Fibroblast of lung (primary cell): ENCODE results near the gene TMEM33. TPM values are rescaled to one million over a fixed set of nuclear protein-coding genes. Genes with fewer than 3 reads are reported as not detected.
"Not testable (repeated sequence)": the region's sequence is repeated elsewhere in the genome, so short reads cannot be mapped to it uniquely, and the experiment has no call there.

Source experiments
- DNase-seq, 2 donors: peaks; one replicate each; pipeline versions ENCODE4 v3.0.0 to v3.0.0-alpha.2; 2010; ENCODE audit warnings: low read depth in 2 of 2
- H2AFZ ChIP-seq: 2 replicates; pipeline ENCODE4 v1.5.1; 2012; ENCODE audit warnings: low read length, control low read depth, inconsistent platforms
- H3K27ac ChIP-seq: 2 replicates; pipeline ENCODE4 v1.5.1; 2011; ENCODE audit warnings: low read length, control low read depth; ENCODE audit not compliant: insufficient read depth
- H3K27me3 ChIP-seq: 2 replicates; pipeline ENCODE4 v1.5.1; 2011; ENCODE audit warnings: mild to moderate bottlenecking, low read length; ENCODE audit not compliant: control insufficient read depth, insufficient read depth
- H3K36me3 ChIP-seq: 2 replicates; pipeline ENCODE4 v1.5.1; 2011; ENCODE audit warnings: low read length; ENCODE audit not compliant: control insufficient read depth, insufficient read depth
- H3K4me1 ChIP-seq: 2 replicates; pipeline ENCODE4 v1.5.1; 2011; ENCODE audit warnings: low read length; ENCODE audit not compliant: control insufficient read depth, insufficient read depth; ENCODE audit errors: extremely low read depth
- H3K4me2 ChIP-seq: 2 replicates; pipeline ENCODE4 v1.5.1; 2011; ENCODE audit warnings: low read length, control low read depth; ENCODE audit not compliant: insufficient read depth; ENCODE audit errors: extremely low read depth
- H3K4me3 ChIP-seq, 4 experiments: fragments of 200-600 bp in 1 of 4; sonication (generic) in 1 of 4; replicated peaks in 1 of 4; 2 replicates each; pipeline ENCODE4 v1.5.1; 2011 to 2016; ENCODE audit warnings: low read length in 4 of 4, low read depth in 3 of 4, mild to moderate bottlenecking in 3 of 4, control low read depth in 2 of 4, inconsistent platforms in 1 of 4, mixed read lengths in 1 of 4; ENCODE audit not compliant: insufficient read depth in 1 of 4; ENCODE audit errors: control extremely low read depth in 1 of 4
- H3K79me2 ChIP-seq: 2 replicates; pipeline ENCODE4 v1.5.1; 2012; ENCODE audit warnings: mild to moderate bottlenecking, low read length, inconsistent platforms; ENCODE audit not compliant: control insufficient read depth, insufficient read depth
- H3K9ac ChIP-seq: 2 replicates; pipeline ENCODE4 v1.5.1; 2011; ENCODE audit warnings: mild to moderate bottlenecking, low read length, control low read depth; ENCODE audit not compliant: insufficient read depth
- H3K9me3 ChIP-seq: 2 replicates; pipeline ENCODE4 v1.5.1; 2012; ENCODE audit warnings: low read depth, low read length; ENCODE audit not compliant: control insufficient read depth, insufficient read depth
- H4K20me1 ChIP-seq: 2 replicates; pipeline ENCODE4 v1.5.1; 2011; ENCODE audit warnings: low read length; ENCODE audit not compliant: control insufficient read depth, insufficient read depth; ENCODE audit errors: extremely low read depth
- EZH2 ChIP-seq: IDR thresholded peaks from 2 replicates; pipeline ENCODE4 v1.5.1; 2012; ENCODE audit warnings: low read length, control low read depth, mild to moderate bottlenecking; ENCODE audit errors: missing control alignments
- polyA plus RNA-seq, 2 donors: library from polyadenylated mRNA; depleted of rRNA in 1 of 2; stranded (reverse) in 1 of 2; unstranded in 1 of 2; fragments of >200 nt; gene quantifications; 2 replicates each; pipeline ENCODE4 v1.2.1, GENCODE V29; 2011 to 2012; ENCODE audit warnings: missing spikeins in 1 of 2
- total RNA-seq: library from RNA; depleted of rRNA; stranded (reverse); fragments of >200 nt; gene quantifications from 2 replicates; pipeline ENCODE4 v1.2.1, GENCODE V29; 2014
- TF ChIP-seq, protein P1 (sequence below), 2 donors: IDR thresholded peaks in 1 of 2; conservative IDR thresholded peaks in 1 of 2; 1 replicate in 1 of 2; 2 replicates in 1 of 2; pipeline ENCODE4 v1.5.1; 2011 to 2012; ENCODE audit warnings: low read length in 2 of 2, control low read depth in 1 of 2, inconsistent platforms in 1 of 2, low read depth in 1 of 2, mild to moderate bottlenecking in 1 of 2

The TMEM33 gene
- total and polyA plus RNA-seq, 2 donors (not counting 1 experiment from before 2014, with no cell fraction given), result 39.0 to 39.3 TPM

DNA sequence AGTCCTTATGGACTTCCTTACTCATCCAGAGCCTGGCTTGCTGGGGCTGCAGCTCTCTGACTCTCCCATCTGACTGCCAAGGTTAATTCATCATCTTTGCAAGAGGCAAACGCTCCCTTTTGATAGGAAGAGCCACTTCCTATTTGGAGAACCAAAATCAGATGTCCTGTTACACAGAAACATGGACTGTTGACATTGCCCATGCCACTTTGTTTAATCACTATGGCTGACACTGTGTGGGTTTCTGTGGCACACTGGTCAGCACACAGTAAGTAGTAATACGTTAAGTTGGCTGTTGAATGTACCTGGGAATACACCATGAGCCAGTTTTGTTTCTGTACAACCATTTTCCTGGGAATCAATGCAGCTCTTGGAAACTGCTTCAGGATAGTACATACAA is 45.1 kb upstream of the TMEM33 start:
- Histone ChIP-seq H3K27ac (no peak overlapping the region), H3K4me3 (no peak overlapping the region), H3K27me3 (peaks cover 2% of the 10 kb centered on the region), H2AFZ (no peak overlapping the region), H3K36me3 (no peaks in the 10 kb centered on the region), H3K79me2 (no peaks in the 10 kb centered on the region), H3K9ac (no peak overlapping the region), H3K4me2 (no peak overlapping the region), H3K9me3 (no peaks in the 10 kb centered on the region), H4K20me1 (no peaks in the 10 kb centered on the region), H3K4me1 (no peaks in the 10 kb centered on the region)
- no peak for DNase-seq
- no peak for TF ChIP-seq EZH2
- TF ChIP-seq, protein P1, sequence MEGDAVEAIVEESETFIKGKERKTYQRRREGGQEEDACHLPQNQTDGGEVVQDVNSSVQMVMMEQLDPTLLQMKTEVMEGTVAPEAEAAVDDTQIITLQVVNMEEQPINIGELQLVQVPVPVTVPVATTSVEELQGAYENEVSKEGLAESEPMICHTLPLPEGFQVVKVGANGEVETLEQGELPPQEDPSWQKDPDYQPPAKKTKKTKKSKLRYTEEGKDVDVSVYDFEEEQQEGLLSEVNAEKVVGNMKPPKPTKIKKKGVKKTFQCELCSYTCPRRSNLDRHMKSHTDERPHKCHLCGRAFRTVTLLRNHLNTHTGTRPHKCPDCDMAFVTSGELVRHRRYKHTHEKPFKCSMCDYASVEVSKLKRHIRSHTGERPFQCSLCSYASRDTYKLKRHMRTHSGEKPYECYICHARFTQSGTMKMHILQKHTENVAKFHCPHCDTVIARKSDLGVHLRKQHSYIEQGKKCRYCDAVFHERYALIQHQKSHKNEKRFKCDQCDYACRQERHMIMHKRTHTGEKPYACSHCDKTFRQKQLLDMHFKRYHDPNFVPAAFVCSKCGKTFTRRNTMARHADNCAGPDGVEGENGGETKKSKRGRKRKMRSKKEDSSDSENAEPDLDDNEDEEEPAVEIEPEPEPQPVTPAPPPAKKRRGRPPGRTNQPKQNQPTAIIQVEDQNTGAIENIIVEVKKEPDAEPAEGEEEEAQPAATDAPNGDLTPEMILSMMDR (conservative IDR thresholded peaks at IDR 0.05 in 1 of 2, IDR thresholded peaks at IDR 0.05 in 1 of 2; ENCODE audit: low read depth in 1 of 2, low read length in 2 of 2), result no peak

GRCh38 chr4:41896648-41897047 is 38.6 kb upstream of the TMEM33 start:
- Histone ChIP-seq H3K4me1 (no peaks in the 10 kb centered on the region), H3K36me3 (no peaks in the 10 kb centered on the region), H3K9me3 (no peaks in the 10 kb centered on the region), H3K4me2 (no peak overlapping the region), H3K9ac (no peak overlapping the region), H3K27ac (no peak overlapping the region), H4K20me1 (no peaks in the 10 kb centered on the region), H2AFZ (no peak overlapping the region), H3K4me3 (no peak overlapping the region), H3K79me2 (no peaks in the 10 kb centered on the region), H3K27me3 (no peaks in the 10 kb centered on the region)
- TF ChIP-seq EZH2, result no peak
- TF ChIP-seq, protein P1 (conservative IDR thresholded peaks at IDR 0.05 in 1 of 2, IDR thresholded peaks at IDR 0.05 in 1 of 2; ENCODE audit: low read depth in 1 of 2, low read length in 2 of 2), result no peak
- no peak for DNase-seq

DNA sequence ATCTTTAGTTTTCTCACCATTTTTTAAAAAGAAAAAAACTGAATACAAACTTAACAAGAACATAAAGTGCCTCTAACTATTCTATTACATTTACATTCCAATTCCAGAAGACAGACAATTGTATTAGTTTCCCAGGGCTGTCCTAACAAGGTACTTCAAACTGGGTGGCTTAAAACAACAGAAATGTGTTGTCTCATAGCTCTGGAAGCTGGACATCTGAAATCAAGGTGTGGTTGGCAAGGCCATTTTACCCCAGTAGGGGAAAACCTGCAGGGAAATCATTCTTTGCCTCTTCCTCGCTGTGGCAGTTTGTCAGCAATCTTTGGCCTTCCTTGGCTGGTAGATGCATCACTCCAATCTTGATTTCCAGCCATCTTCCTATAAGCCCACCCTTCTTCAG is 37.5 kb upstream of the TMEM33 start:
- H3K79me2 ChIP-seq, result no peaks in the 10 kb centered on the region
- TF ChIP-seq, protein P1 (conservative IDR thresholded peaks at IDR 0.05 in 1 of 2, IDR thresholded peaks at IDR 0.05 in 1 of 2; ENCODE audit: low read depth in 1 of 2, low read length in 2 of 2), result no peak
- no peak for TF ChIP-seq EZH2
- no peaks in the 10 kb centered on the region for H3K27me3 ChIP-seq
- no peaks in the 10 kb centered on the region for H3K36me3 ChIP-seq
- no peak overlapping the region for H3K4me2 ChIP-seq
- H4K20me1 ChIP-seq, result no peaks in the 10 kb centered on the region
- no peak overlapping the region for H2AFZ ChIP-seq
- no peaks in the 10 kb centered on the region for H3K9me3 ChIP-seq
- DNase-seq, result no peak
- H3K9ac ChIP-seq, result no peak overlapping the region
- H3K27ac ChIP-seq, result no peak overlapping the region
- H3K4me1 ChIP-seq, result no peaks in the 10 kb centered on the region
- H3K4me3 ChIP-seq, result no peak overlapping the region

DNA sequence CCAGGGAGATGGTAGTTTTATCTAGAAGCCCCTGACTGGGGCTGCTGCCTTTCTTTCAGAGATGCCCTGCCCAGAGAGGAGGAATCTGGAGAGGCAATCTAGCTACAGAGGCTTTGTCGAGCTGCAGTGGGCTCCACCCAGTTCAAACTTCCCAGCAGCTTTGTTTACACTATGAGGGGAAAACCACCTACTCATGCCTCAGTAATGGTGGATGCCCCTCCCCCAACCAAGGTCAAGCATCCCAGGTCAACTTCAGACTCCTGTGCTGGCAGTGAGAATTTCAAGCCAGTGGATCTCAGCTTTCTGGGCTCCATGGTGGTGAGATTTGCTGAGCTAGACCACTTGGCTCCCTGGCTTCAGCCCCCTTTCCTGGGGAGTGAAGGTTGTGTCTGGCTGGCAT is 26.1 kb upstream of the TMEM33 start:
- peak in 1 of 2 donors; percentile 24 for DNase-seq
- H2AFZ ChIP-seq, result not testable (repeated sequence)

More for the DNA sequence above, 26.1 kb upstream of the TMEM33 start:
- H4K20me1 ChIP-seq, H3K9me3 ChIP-seq, H3K27ac ChIP-seq, H3K4me2 ChIP-seq, H3K4me1 ChIP-seq, H3K79me2 ChIP-seq, H3K36me3 ChIP-seq, H3K4me3 ChIP-seq, H3K9ac ChIP-seq, H3K27me3 ChIP-seq: not testable (repeated sequence)
